Right lung (tissue), 5 donors: Measurements from ENCODE around the gene TOR1B. TPM values are rescaled to one million over a fixed set of nuclear protein-coding genes. Genes with fewer than 3 reads are reported as not detected.

ENCODE experiments used
- DNase-seq, 2 donors: peaks; one replicate each; pipeline ENCODE4 v3.0.0-alpha.2; 2013
- polyA plus RNA-seq, 5 donors: library from polyadenylated mRNA; unstranded; fragments of 120-200 nt; gene quantifications; one replicate each; pipeline versions ENCODE4 v1.2.1 to v1.2.3, GENCODE V29; 2013; ENCODE audit warnings: inconsistent platforms in 1 of 5, low replicate concordance in 1 of 5; ENCODE audit not compliant: insufficient read length in 5 of 5, insufficient read depth in 1 of 5

Gene TOR1B
- polyA plus RNA-seq, 5 donors, result 19.2 to 22.8 (median 20.5) TPM

DNA sequence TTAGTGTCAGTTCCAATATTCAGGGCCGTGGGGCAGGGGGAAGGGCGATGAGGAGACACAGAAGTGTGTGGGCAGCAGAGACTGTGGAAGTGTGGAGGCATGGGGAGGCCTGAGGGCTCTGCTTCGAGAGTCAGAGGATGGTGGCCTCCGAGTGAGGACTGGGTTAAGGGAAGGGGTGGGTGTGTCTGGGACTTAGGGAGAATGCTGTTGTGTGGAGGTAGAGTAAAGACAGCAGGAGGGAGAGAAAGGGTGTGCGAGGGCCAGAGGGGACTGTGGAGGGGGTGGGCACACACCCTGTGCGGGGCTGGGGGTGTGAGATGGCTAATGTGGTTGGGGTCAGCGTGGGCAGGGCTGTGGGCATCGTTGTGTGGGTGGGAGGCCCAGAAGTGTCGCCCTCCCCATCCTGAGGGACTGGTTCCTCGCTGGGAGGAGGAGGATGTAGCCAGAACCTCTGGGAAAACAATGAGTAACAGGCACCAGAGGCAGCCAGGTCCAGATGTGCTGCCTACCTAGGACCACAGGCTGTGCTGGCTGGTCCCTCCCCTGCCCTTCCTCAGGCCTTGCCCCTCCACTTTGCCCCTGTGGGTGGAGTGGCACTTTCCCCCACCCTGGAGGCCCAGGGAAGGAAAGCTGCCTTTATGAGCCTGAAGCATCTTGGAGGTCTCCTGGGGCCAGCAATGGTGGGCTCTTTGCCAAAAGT is 36.5 kb downstream of the TOR1B start:
- DNase-seq, result no peak

- DNase-seq, result no peak
Observed at GRCh38 chr9:129840034-129840433, 37.0 kb downstream of the TOR1B start.

GRCh38 chr9:129841071-129841470 is 38.1 kb downstream of the TOR1B start:
- DNase-seq, result no peak

DNA sequence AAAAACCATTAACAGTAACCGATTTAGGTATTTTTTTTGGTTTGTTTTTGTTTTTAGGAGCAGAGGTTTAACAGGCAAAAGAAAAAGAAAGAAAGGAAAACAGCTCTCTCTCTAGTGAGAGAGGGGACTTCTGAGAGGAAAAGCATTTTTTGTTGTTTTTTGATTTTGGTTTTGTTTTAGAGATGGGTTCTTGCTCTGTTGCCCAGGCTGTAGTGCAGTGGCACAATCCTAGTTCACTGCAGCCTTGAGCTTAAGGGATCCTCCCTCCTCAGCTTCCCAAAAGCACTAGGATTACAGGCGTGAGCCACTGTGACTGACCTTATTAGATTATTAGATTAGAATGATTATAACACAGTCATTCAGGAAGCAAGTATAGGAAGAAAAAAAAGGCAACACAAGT is 42.4 kb downstream of the TOR1B start:
- DNase-seq, result no peak

DNA sequence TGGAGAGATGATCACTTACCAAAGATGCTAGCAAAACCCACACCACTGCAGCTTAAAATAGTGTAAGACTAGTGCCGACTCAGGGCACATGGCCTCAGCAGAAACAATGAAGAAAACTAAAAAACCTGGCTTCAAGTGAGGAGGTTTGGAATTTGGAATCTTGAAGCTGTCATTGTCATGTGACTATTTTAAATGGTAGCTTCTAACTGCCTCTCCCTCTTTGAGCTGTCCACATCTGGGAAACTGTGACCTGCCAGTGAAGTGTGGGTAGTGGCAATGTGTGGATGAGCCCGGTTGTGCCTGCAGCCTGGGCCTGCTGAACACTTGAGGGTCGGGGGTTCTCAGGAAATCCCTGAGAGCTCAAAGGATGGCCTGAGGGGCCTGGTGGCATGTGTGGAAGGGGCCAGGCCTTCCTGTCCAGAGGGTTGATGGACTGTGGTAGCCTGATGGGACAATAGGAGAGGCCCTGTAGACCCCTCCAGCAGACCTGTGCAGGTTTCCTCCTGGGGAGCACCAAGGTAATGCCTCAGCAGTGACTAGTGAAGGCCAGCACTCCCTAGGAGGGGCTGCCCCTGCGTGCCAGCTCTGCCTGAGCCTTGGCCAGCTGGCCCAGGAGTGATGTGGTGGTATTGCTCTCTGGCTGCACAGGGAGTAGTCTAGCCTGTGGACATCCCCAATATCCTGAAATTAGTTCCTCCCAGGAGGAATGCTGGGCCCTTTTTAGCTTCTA is 45.9 kb downstream of the TOR1B start:
- DNase-seq, result no peak

GRCh38 chr9:129849901-129850300 is 46.9 kb downstream of the TOR1B start:
- no peak for DNase-seq

DNA sequence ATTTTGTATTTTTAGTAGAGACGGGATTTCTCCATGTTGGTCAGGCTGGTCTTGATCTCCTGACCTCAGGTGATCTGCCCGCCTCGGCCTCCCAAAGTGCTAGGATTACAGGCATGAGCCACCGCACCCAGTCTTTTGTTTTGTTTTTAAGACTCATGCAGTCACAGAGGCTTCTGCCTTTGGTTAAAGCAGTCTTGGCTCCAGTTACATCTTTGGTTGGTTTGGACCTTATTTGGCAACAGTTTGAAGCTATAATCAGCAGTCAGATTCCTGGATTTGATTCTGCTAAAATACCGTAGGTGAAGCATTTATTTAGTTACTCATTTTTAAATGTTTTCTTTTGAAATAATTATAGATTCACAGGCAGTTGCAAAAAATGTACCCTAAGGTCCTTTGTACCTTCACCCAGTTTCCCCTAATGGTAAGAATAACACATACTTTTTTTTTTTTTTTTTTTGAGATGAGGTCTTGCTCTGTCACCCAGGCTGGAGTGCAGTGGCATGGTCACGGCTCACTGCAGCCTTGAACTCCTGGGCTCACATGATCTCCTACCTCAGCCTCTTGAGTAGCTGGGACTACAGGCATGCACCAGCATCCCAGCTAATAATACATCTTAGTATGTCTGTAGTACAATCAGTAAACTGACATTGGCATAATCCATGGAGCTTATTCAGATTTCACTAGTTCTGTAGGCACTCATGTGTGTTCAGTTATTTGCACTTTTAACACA is 48.0 kb downstream of the TOR1B start:
- no peak for DNase-seq

GRCh38 chr9:129851821-129852220 is 48.8 kb downstream of the TOR1B start:
- DNase-seq, result no peak

GRCh38 chr9:129852579-129852978 is 49.6 kb downstream of the TOR1B start:
- DNase-seq, result no peak

GRCh38 chr9:129853614-129854013 is 50.6 kb downstream of the TOR1B start:
- DNase-seq, result no peak

DNA sequence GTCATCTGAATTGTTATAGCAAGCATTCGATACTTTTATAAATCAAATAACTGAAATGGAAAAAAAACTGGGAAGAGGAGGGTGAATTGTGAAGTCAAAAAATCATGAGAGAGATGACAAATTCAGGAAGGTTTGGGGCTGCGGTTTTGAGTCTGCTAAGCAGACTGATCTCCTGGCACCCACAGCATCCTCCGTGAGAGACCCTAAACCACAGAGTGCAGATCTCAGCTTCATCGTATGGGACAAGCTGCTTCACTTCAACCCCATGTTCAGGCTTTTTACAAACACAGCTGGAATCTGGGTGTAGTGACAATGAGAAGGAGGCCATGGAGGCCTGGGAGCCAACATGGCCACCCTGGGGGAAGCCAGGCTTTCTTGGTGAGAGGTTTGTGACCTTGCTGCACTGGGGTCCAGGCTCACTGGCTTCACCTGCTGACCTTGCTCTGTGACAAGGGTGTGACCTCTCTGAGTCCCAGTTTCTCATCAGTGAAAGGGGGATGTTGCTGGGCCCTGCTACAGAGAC is 51.7 kb downstream of the TOR1B start:
- no peak for DNase-seq

GRCh38 chr9:129857207-129857606 is 54.2 kb downstream of the TOR1B start:
- DNase-seq, result no peak

DNA sequence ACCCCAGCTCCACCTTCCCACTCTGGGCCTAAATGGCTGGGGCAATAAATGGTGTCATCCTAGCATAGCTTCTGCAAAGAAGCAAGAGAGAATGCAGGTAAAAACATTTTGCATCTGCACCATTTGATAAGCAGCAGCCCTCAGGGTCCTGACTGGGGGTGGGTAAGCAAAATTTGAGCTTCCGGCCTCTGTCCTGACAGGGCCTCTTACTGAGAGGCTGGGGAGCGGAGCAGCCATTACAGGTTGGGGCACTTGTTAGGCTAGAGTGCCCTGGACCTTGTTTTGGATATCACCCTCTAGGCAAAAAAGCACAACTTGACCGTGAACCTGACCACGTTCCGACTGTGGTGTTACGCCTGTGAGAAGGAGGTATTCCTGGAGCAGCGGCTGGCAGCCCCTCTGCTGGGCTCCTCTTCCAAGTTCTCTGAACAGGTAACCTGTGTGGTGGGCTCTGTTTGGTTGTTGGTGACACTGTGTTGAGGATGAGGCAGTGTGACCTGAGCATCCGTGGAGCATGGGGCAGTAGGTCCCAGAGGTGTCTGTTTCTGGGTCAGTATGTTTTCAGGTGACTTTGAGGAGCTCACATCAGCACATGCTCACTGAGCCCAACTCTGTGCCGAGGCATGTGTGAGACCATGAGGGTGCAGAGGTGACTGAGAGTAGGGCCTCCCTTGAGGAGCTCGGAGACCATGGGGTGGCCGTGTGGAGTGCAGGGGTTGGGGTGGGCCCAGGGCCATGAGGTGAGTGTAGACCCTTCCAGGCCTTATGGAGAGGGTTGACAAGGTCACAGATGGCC is 55.4 kb downstream of the TOR1B start:
- DNase-seq, result no peak

Other genes with a start within 250 kb of the TOR1B start
- under 1 TPM; 0.34 to 0.71 (median 0.53) TPM for gene C9orf50, start 182.1 kb upstream of the TOR1B start, polyA plus RNA-seq
- 10 to 100 TPM; 20.9 to 30.1 (median 23.2) TPM for gene NTMT1, start 177.0 kb upstream of the TOR1B start, polyA plus RNA-seq
- gene ASB6, start 161.0 kb upstream of the TOR1B start, polyA plus RNA-seq, result 10 to 100 TPM; 11.9 to 17.3 (median 15.1) TPM
- 1 to 10 TPM in 3 of 5 donors, under 1 TPM in 2; 0.63 to 1.4 (median 1.2) TPM for gene PRRX2, start 137.5 kb upstream of the TOR1B start, polyA plus RNA-seq
- gene PTGES, start 50.1 kb upstream of the TOR1B start, polyA plus RNA-seq, result 1 to 10 TPM; 4.4 to 6.8 (median 6.6) TPM
- gene TOR1A, start 21.0 kb downstream of the TOR1B start, polyA plus RNA-seq, result 10 to 100 TPM; 38.1 to 44.4 (median 38.9) TPM
- gene C9orf78, start 32.1 kb downstream of the TOR1B start, polyA plus RNA-seq, result 10 to 100 TPM; 61.3 to 86.0 (median 70.0) TPM
- gene USP20, start 32.3 kb downstream of the TOR1B start, polyA plus RNA-seq, result 10 to 100 TPM; 17.3 to 24.3 (median 21.0) TPM
- gene FNBP1, start 240.0 kb downstream of the TOR1B start, polyA plus RNA-seq, result 10 to 100 TPM; 30.2 to 35.9 (median 33.6) TPM